Subcutaneous adipose tissue (tissue), 4 donors: Measurements from ENCODE around the gene SND1. TPM values are rescaled to one million over a fixed set of nuclear protein-coding genes. Genes with fewer than 3 reads are reported as not detected.

Source experiments
- CTCF ChIP-seq: fragments of 450-650 bp; IDR thresholded peaks from one replicate; pipeline ENCODE4 v1.5.1; 2016; ENCODE audit warnings: low read depth, mild to moderate bottlenecking, control low read depth, antibody characterized with exemption, moderate library complexity
- total RNA-seq, 4 donors: library from RNA; depleted of rRNA; stranded (reverse); fragments of >200 nt; gene quantifications; one replicate each; pipeline ENCODE4 v1.1.0, GENCODE V29; 2016

Gene SND1
- total RNA-seq, 4 donors from 2014 or later, result 73.9 to 98.3 (median 88.9) TPM

- TF ChIP-seq CTCF, result no peak
These were observed 151.6 kb downstream of the SND1 start for GRCh38 chr7:127803626-127804025.

GRCh38 chr7:127807340-127807739 is 155.3 kb downstream of the SND1 start:
- no peak for TF ChIP-seq CTCF

- TF ChIP-seq CTCF, result no peak
These were observed 155.8 kb downstream of the SND1 start for GRCh38 chr7:127807829-127808228.

GRCh38 chr7:127809261-127809702 is 157.3 kb downstream of the SND1 start:
- no peak for TF ChIP-seq CTCF

- no peak for TF ChIP-seq CTCF
These were observed 158.1 kb downstream of the SND1 start for GRCh38 chr7:127810113-127810512.

- TF ChIP-seq CTCF, result no peak
These were observed 159.0 kb downstream of the SND1 start for GRCh38 chr7:127810696-127811660.

- no peak for TF ChIP-seq CTCF
These were observed 160.5 kb downstream of the SND1 start for GRCh38 chr7:127812540-127812939.
